Suprapubic skin (tissue), 4 donors: ENCODE measurements around the gene MYL12A. TPM values are rescaled to one million over a fixed set of nuclear protein-coding genes. Genes with fewer than 3 reads are reported as not detected.

Experiments used
- DNase-seq, 2 donors: peaks; one replicate each; pipeline ENCODE4 v3.0.0-alpha.2; 2019; ENCODE audit warnings: low spot score in 2 of 2
- H3K27ac ChIP-seq: fragments of 200-600 bp; sonication (generic); one replicate; pipeline ENCODE4 v1.5.1; 2019
- H3K27me3 ChIP-seq: fragments of 200-600 bp; sonication (generic); one replicate; pipeline ENCODE4 v1.5.1; 2019
- H3K36me3 ChIP-seq: fragments of 200-600 bp; sonication (generic); one replicate; pipeline ENCODE4 v1.5.1; 2019
- H3K4me1 ChIP-seq: fragments of 200-600 bp; sonication (generic); one replicate; pipeline ENCODE4 v1.5.1; 2019
- H3K4me3 ChIP-seq: fragments of 200-600 bp; sonication (generic); one replicate; pipeline ENCODE4 v1.5.1; 2019; ENCODE audit warnings: mild to moderate bottlenecking
- H3K9me3 ChIP-seq: fragments of 200-600 bp; sonication (generic); one replicate; pipeline ENCODE4 v1.5.1; 2019
- EP300 ChIP-seq: sonication (generic); formaldehyde crosslinking; IDR thresholded peaks from one replicate; pipeline ENCODE4 v1.6.1; 2017; ENCODE audit warnings: antibody characterized with exemption
- POLR2A ChIP-seq, 2 donors: fragments of 450-650 bp; IDR thresholded peaks; one replicate each; pipeline ENCODE4 v1.6.1; 2017; ENCODE audit warnings: antibody characterized with exemption in 2 of 2, mild to moderate bottlenecking in 2 of 2, moderate library complexity in 2 of 2
- POLR2AphosphoS5 ChIP-seq, 3 donors: sonication (generic); formaldehyde crosslinking; IDR thresholded peaks; one replicate each; pipeline ENCODE4 v1.6.1; 2017; ENCODE audit warnings: antibody characterized with exemption in 3 of 3
- WGBS: methylation state at CpG from one replicate; pipeline ENCODE4 v1.1.5; 2018; 5-methylcytosine and 5-hydroxymethylcytosine counted together
- total RNA-seq, 4 donors: library from RNA; depleted of rRNA; stranded (reverse); fragments of >200 nt; gene quantifications; one replicate each; pipeline ENCODE4 v1.1.0, GENCODE V29; 2016
- TF ChIP-seq, protein P1 (sequence below), 2 donors: fragments of 200-600 bp in 1 of 2; fragments of 450-650 bp in 1 of 2; sonication (generic) in 1 of 2; IDR thresholded peaks; one replicate each; pipeline ENCODE4 v1.5.1; 2016 to 2019; ENCODE audit warnings: antibody characterized with exemption in 2 of 2, mild to moderate bottlenecking in 1 of 2, moderate library complexity in 1 of 2

MYL12A gene
- total RNA-seq, 4 donors from 2014 or later, result 190 to 259 (median 242) TPM

DNA sequence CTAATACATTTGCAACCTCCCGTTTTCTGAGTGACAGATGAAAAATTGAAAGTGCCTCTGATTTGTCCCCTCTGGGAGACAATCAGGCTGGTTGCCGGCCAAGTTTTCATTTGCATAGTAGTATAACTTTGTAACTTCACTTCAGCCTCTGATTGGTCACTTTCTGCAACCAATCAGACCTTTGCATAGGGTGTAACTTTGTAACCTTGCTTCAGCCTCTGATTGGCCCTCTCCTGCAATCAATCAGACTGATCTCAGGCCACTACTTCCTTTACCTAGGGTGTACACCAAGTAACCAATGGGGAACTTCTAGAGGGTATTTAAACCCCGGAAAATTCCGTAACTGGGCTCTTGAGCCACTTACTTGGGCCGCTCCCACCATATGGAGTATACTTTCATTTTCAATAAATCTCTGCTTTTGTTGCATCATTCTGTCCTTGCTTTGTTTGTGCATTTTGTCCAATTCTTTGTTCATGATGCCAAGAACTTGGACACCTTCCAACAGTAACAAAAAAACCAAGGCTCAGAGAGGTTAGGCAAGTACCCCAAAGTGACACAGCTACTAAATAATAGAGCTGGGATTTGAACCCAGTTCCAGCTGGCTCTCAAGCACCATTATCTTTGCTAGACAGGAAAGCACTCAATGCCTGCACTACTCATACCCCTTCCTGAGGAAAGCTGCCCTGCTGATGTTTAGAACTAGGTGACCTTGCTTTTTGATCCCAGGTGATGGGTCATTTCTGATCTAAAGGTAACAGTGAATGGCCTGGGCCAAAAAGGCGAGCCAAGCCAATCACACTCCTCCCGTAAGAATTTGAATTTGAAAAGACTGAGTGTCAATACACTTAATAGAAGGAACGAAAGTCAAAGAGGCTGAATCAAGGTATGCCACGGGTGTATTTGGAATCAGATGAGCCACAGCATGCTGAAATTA lies 16.9 kb upstream of the MYL12A start:
- Histone ChIP-seq H3K27me3 (no peaks in the 10 kb centered on the region), H3K4me1 (peaks cover 6% of the 10 kb centered on the region), H3K4me3 (no peak overlapping the region), H3K9me3 (no peaks in the 10 kb centered on the region), H3K36me3 (no peaks in the 10 kb centered on the region), H3K27ac (no peak overlapping the region)
- no peak for DNase-seq
- TF ChIP-seq POLR2AphosphoS5 (IDR thresholded peaks at IDR 0.05) (no peak), POLR2A (IDR thresholded peaks at IDR 0.05) (no peak), EP300 (no peak)
- TF ChIP-seq, protein P1, sequence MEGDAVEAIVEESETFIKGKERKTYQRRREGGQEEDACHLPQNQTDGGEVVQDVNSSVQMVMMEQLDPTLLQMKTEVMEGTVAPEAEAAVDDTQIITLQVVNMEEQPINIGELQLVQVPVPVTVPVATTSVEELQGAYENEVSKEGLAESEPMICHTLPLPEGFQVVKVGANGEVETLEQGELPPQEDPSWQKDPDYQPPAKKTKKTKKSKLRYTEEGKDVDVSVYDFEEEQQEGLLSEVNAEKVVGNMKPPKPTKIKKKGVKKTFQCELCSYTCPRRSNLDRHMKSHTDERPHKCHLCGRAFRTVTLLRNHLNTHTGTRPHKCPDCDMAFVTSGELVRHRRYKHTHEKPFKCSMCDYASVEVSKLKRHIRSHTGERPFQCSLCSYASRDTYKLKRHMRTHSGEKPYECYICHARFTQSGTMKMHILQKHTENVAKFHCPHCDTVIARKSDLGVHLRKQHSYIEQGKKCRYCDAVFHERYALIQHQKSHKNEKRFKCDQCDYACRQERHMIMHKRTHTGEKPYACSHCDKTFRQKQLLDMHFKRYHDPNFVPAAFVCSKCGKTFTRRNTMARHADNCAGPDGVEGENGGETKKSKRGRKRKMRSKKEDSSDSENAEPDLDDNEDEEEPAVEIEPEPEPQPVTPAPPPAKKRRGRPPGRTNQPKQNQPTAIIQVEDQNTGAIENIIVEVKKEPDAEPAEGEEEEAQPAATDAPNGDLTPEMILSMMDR (IDR thresholded peaks at IDR 0.05), result no peak
- WGBS, result 81% methylated on average over 9 of the region's 9 CpGs

- Histone ChIP-seq H3K9me3 (no peaks in the 10 kb centered on the region), H3K4me3 (no peak overlapping the region), H3K27ac (no peak overlapping the region), H3K4me1 (peaks cover 9% of the 10 kb centered on the region), H3K27me3 (no peaks in the 10 kb centered on the region), H3K36me3 (no peaks in the 10 kb centered on the region)
- DNase-seq, result no peak
- 93% methylated on average over 1 of the region's 1 CpG for WGBS
- no peak for TF ChIP-seq POLR2A (IDR thresholded peaks at IDR 0.05)
- no peak for TF ChIP-seq POLR2AphosphoS5 (IDR thresholded peaks at IDR 0.05)
- TF ChIP-seq, protein P1 (IDR thresholded peaks at IDR 0.05), result no peak
- TF ChIP-seq EP300, result no peak
Measured at GRCh38 chr18:3233004-3233403, 14.6 kb upstream of the MYL12A start.

DNA sequence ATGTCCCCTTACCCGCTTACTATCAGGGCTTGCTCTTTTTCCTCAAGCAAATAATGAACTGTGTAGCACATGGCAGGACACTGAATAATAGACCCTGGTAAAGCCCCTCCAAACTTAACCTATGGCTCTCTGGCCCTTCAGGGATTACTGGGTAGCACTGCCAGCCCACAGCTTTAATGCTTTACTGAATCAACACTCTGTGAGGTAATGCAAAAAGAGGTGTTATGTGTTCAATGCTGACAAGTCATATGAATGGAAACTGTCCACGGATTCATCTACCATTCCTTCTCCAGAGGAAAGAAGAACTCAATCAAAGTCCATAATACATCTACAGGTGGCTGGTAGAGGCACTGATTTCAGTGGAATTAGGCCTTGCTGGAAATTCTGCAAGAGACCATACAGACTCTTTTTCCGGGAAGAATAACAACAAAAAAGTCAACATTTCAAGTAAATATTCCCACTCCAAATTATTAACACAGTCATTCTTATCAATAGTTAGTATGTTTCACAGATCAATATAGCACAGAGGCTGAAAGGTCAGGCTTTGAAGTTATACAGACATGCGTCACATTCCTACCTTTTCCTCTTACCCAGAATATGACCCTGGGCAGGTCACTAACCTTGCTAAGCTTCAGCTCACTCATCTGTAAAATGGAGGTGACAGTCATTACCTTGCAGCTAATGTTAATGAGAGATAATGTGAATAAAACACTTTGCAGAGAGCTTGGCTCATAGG lies 14.0 kb upstream of the MYL12A start:
- Histone ChIP-seq H3K4me1 (peaks cover 9% of the 10 kb centered on the region), H3K27ac (no peak overlapping the region), H3K9me3 (no peaks in the 10 kb centered on the region), H3K4me3 (no peak overlapping the region), H3K36me3 (no peaks in the 10 kb centered on the region), H3K27me3 (no peaks in the 10 kb centered on the region)
- no peak for DNase-seq
- no peak for TF ChIP-seq POLR2AphosphoS5 (IDR thresholded peaks at IDR 0.05)
- TF ChIP-seq EP300, result no peak
- TF ChIP-seq, protein P1 (IDR thresholded peaks at IDR 0.05), result no peak
- no peak for TF ChIP-seq POLR2A (IDR thresholded peaks at IDR 0.05)
- WGBS, result 87% methylated on average over 4 of the region's 4 CpGs

DNA sequence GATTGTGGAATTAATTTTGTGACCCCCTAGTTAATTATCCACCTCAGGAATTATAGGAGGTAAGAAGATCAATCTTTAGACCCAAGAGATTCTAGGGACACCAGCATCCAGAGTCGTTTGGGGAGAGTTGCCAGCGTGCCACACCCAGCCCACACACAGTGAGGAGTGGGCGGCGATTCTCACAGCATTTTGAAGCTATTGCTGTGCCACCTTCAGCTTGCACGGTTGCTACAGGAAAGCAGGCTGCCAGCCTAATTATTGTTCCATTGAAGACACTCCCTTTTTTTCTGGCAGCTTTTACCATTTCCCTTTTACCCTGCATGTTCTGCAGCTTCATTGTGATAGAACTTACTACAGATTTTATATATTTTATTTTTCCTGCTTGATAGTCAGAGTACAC lies 13.1 kb upstream of the MYL12A start:
- no peak for TF ChIP-seq POLR2A (IDR thresholded peaks at IDR 0.05)
- TF ChIP-seq EP300, result no peak
- TF ChIP-seq, protein P1 (IDR thresholded peaks at IDR 0.05), result no peak
- TF ChIP-seq POLR2AphosphoS5 (IDR thresholded peaks at IDR 0.05), result no peak
- Histone ChIP-seq H3K4me1 (peaks cover 9% of the 10 kb centered on the region), H3K9me3 (no peaks in the 10 kb centered on the region), H3K27ac (no peak overlapping the region), H3K36me3 (no peaks in the 10 kb centered on the region), H3K4me3 (no peak overlapping the region), H3K27me3 (no peaks in the 10 kb centered on the region)
- no peak for DNase-seq
- 20% methylated on average over 5 of the region's 5 CpGs for WGBS

DNA sequence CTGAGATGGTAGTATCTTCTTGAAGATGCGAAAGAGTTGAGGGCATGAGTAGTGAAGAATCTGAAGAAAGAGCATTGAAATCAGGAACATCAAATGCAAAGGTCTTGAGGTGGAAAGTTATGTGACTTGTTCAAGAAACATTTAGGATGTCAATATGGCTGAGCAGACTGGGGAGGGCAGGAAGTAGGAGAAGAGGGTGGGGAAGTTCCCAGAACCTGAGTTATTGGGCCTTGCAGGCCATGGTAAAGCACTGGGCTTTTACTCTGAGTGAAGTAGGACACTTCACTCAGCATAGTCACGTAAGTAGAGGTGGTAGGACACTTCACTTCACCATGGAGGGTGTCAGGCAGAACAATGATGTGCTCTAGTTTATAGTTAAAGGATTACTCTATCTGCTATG lies 11.8 kb upstream of the MYL12A start:
- WGBS, result 94% methylated on average over 2 of the region's 2 CpGs
- Histone ChIP-seq H3K4me3 (no peak overlapping the region), H3K36me3 (no peaks in the 10 kb centered on the region), H3K9me3 (no peaks in the 10 kb centered on the region), H3K27ac (no peak overlapping the region), H3K27me3 (no peaks in the 10 kb centered on the region), H3K4me1 (peaks cover 9% of the 10 kb centered on the region)
- DNase-seq, result no peak
- no peak for TF ChIP-seq POLR2AphosphoS5 (IDR thresholded peaks at IDR 0.05)
- TF ChIP-seq EP300, result no peak
- TF ChIP-seq POLR2A (IDR thresholded peaks at IDR 0.05), result no peak
- TF ChIP-seq, protein P1 (IDR thresholded peaks at IDR 0.05), result no peak
